ENCODE measurements around the gene MAPK1.

GRCh38 chr22:21816472-21816786 is 51.0 kb downstream of the MAPK1 start:
- TF ChIP-seq CTCF (conservative IDR thresholded peaks at IDR 0.05; ENCODE audit: low read length) (no peak), EZH2phosphoT487 (IDR thresholded peaks at IDR 0.05; ENCODE audit: borderline replicate concordance, low read depth, low read length) (no peak)
